Endodermal cell (in vitro differentiated cells): ENCODE results near the gene GALNT1. TPM values are rescaled to one million over a fixed set of nuclear protein-coding genes. Genes with fewer than 3 reads are reported as not detected.

ENCODE experiments used
- DNase-seq: peaks from one replicate; pipeline ENCODE4 v3.0.0-alpha.2; 2017
- H3K27ac ChIP-seq: 2 replicates; pipeline ENCODE4 v1.5.1; 2013; ENCODE audit warnings: mild to moderate bottlenecking, low read depth, low read length, moderate library complexity
- H3K27me3 ChIP-seq: 2 replicates; pipeline ENCODE4 v1.6.1; 2013; ENCODE audit warnings: mild to moderate bottlenecking, low read length, moderate library complexity; ENCODE audit not compliant: insufficient read depth, control insufficient read depth, poor library complexity, severe bottlenecking
- H3K36me3 ChIP-seq: 2 replicates; pipeline ENCODE4 v1.7.0; 2013; ENCODE audit warnings: mild to moderate bottlenecking, low read length, moderate library complexity; ENCODE audit not compliant: control insufficient read depth, insufficient read depth
- H3K4me1 ChIP-seq: one replicate; pipeline ENCODE4 v1.7.0; 2013; ENCODE audit warnings: low read length; ENCODE audit not compliant: control insufficient read depth, insufficient read depth
- H3K4me3 ChIP-seq: 2 replicates; pipeline ENCODE4 v1.5.1; 2013; ENCODE audit warnings: mild to moderate bottlenecking, low read length, moderate library complexity
- H3K9ac ChIP-seq: 2 replicates; pipeline ENCODE4 v1.6.1; 2013; ENCODE audit warnings: mild to moderate bottlenecking, low read length, moderate library complexity; ENCODE audit not compliant: poor library complexity, severe bottlenecking; ENCODE audit errors: extremely low read depth
- H3K9me3 ChIP-seq: 2 replicates; pipeline ENCODE4 v1.6.1; 2013; ENCODE audit warnings: mild to moderate bottlenecking, low read length, moderate library complexity; ENCODE audit not compliant: control insufficient read depth
- H3K27ac Mint-ChIP-seq: 2 replicates; pipeline ENCODE4 v1.8.0; 2020; ENCODE audit warnings: mixed read lengths
- H3K27me3 Mint-ChIP-seq: 2 replicates; pipeline ENCODE4 v1.8.0; 2021; ENCODE audit warnings: mild to moderate bottlenecking, mixed read lengths; ENCODE audit not compliant: insufficient read depth
- H3K36me3 Mint-ChIP-seq: 2 replicates; pipeline ENCODE4 v1.8.0; 2020; ENCODE audit warnings: low read depth, mixed read lengths
- H3K4me1 Mint-ChIP-seq: 2 replicates; pipeline ENCODE4 v1.8.0; 2020; ENCODE audit warnings: mixed read lengths
- H3K4me3 Mint-ChIP-seq: 2 replicates; pipeline ENCODE4 v1.8.0; 2020; ENCODE audit warnings: mild to moderate bottlenecking, moderate library complexity, mixed read lengths
- H3K9me3 Mint-ChIP-seq: 2 replicates; pipeline ENCODE4 v1.8.0; 2020; ENCODE audit warnings: mild to moderate bottlenecking, mixed read lengths
- CTCF ChIP-seq: fragments of 200-600 bp; sonication (generic); conservative IDR thresholded peaks from 2 replicates; pipeline ENCODE4 v1.5.0; 2021; ENCODE audit warnings: antibody characterized with exemption, mild to moderate bottlenecking
- WGBS, 2 experiments: methylation state at CpG; one replicate each; pipeline versions ENCODE4 v1.1.5 to v1.1.7; 2013; ENCODE audit warnings: missing lambda C conversion rate in 2 of 2, mixed read lengths in 1 of 2; ENCODE audit not compliant: insufficient coverage in 1 of 2, insufficient read length in 1 of 2; 5-methylcytosine and 5-hydroxymethylcytosine counted together
- total RNA-seq, 2 donors: library from RNA; stranded (reverse); fragmentation: NEBNext Ultra II Directional in 1 of 2; extraction: Animal tissue kit (Norgen Biotek cat#: 25700) in 1 of 2; gene quantifications; 2 replicates in 1 of 2; 3 replicates in 1 of 2; pipeline ENCODE4 v1.2.1, GENCODE V29; 2021

The GALNT1 gene
- total RNA-seq, 2 donors from 2014 or later: 82.5 to 102 TPM

GRCh38 chr18:35566019-35566418 is 15.5 kb upstream of the GALNT1 start:
- H3K4me1 Mint-ChIP-seq: no peaks in the 10 kb centered on the region
- DNase-seq: no peak
- H3K9ac ChIP-seq: no peak overlapping the region
- H3K4me3 Mint-ChIP-seq: no peak overlapping the region
- no peaks in the 10 kb centered on the region for H3K4me1 ChIP-seq
- 100% methylated on average over 2 of the region's 4 CpGs; no CpG with 5 or more reads in 1 of the 2 experiments for WGBS, 2 experiments
- H3K36me3 ChIP-seq: no peaks in the 10 kb centered on the region
- H3K9me3 Mint-ChIP-seq: no peaks in the 10 kb centered on the region
- no peaks in the 10 kb centered on the region for H3K27me3 ChIP-seq
- no peak overlapping the region for H3K27ac ChIP-seq
- no peaks in the 10 kb centered on the region for H3K27me3 Mint-ChIP-seq
- no peaks in the 10 kb centered on the region for H3K9me3 ChIP-seq
- H3K4me3 ChIP-seq: no peak overlapping the region
- H3K36me3 Mint-ChIP-seq: no peaks in the 10 kb centered on the region
- TF ChIP-seq CTCF: no peak
- no peak overlapping the region for H3K27ac Mint-ChIP-seq

GRCh38 chr18:35570182-35570581 is 11.4 kb upstream of the GALNT1 start:
- no peaks in the 10 kb centered on the region for H3K9me3 Mint-ChIP-seq
- H3K27me3 ChIP-seq: no peaks in the 10 kb centered on the region
- no peak for TF ChIP-seq CTCF
- no peak overlapping the region for H3K9ac ChIP-seq
- H3K27ac Mint-ChIP-seq: no peak overlapping the region
- no peaks in the 10 kb centered on the region for H3K36me3 Mint-ChIP-seq
- no peaks in the 10 kb centered on the region for H3K36me3 ChIP-seq
- no peaks in the 10 kb centered on the region for H3K9me3 ChIP-seq
- no peak overlapping the region for H3K27ac ChIP-seq
- 75 to 83% methylated on average over 1 to 2 of the region's 2 CpGs for WGBS, 2 experiments
- H3K4me3 ChIP-seq: no peak overlapping the region
- no peaks in the 10 kb centered on the region for H3K4me1 Mint-ChIP-seq
- no peak overlapping the region for H3K4me3 Mint-ChIP-seq
- H3K4me1 ChIP-seq: no peaks in the 10 kb centered on the region
- no peaks in the 10 kb centered on the region for H3K27me3 Mint-ChIP-seq
- no peak for DNase-seq

GRCh38 chr18:35571138-35571537 is 10.4 kb upstream of the GALNT1 start:
- Mint-ChIP-seq H3K27me3 (no peaks in the 10 kb centered on the region), H3K4me3 (no peak overlapping the region), H3K36me3 (peaks cover 3% of the 10 kb centered on the region), H3K27ac (no peak overlapping the region), H3K4me1 (no peaks in the 10 kb centered on the region), H3K9me3 (peaks cover 7% of the 10 kb centered on the region)
- 100% methylated on average over 1 of the region's 1 CpG; no CpG with 5 or more reads in 1 of the 2 experiments for WGBS, 2 experiments
- Histone ChIP-seq H3K9ac (no peak overlapping the region), H3K36me3 (no peaks in the 10 kb centered on the region), H3K4me3 (no peak overlapping the region), H3K27me3 (no peaks in the 10 kb centered on the region), H3K9me3 (peaks cover 7% of the 10 kb centered on the region), H3K4me1 (no peaks in the 10 kb centered on the region), H3K27ac (no peak overlapping the region)
- DNase-seq: no peak
- TF ChIP-seq CTCF: no peak
